BJ (cell line): ENCODE results near the gene CTDSPL. TPM values are rescaled to one million over a fixed set of nuclear protein-coding genes. Genes with fewer than 3 reads are reported as not detected.
A peak's percentile ranks its signal among the peaks of the same experiment; 100 is the strongest.

Experiments used
- CTCF ChIA-PET: fragments of 350-600 bp; formaldehyde crosslinking; extraction: SDS; loops from one replicate; lab custom pipeline; 2021; ENCODE audit warnings: antibody characterized with exemption, inconsistent platforms; lab: Yijun Ruan, JAX
- POLR2A ChIA-PET: fragments of 300-600 bp; sonication (Branson Sonifier 250); formaldehyde crosslinking; extraction: SDS; loops from one replicate; lab custom pipeline; 2021; ENCODE audit warnings: antibody characterized with exemption; lab: Charles Lee
- DNase-seq: peaks from one replicate; pipeline ENCODE4 v3.0.0-alpha.2; 2011; ENCODE audit warnings: low read depth
- H3K27me3 ChIP-seq: 2 replicates; pipeline ENCODE4 v1.6.0; 2011; ENCODE audit warnings: low read length; ENCODE audit not compliant: control insufficient read depth, insufficient read depth
- H3K36me3 ChIP-seq: 2 replicates; pipeline ENCODE4 v1.5.1; 2011; ENCODE audit warnings: low read length; ENCODE audit not compliant: control insufficient read depth, insufficient read depth
- H3K4me3 ChIP-seq: 2 replicates; pipeline ENCODE4 v1.5.1; 2011; ENCODE audit warnings: low read depth, mild to moderate bottlenecking, control low read depth, low read length
- CTCF ChIP-seq: IDR thresholded peaks from 2 replicates; pipeline ENCODE4 v1.5.1; 2011; ENCODE audit warnings: low read depth, mild to moderate bottlenecking, control low read depth, inconsistent platforms, low read length, moderate library complexity; ENCODE audit not compliant: insufficient read depth
- polyA plus RNA-seq: library from polyadenylated mRNA; depleted of rRNA; stranded (reverse); fragments of >200 nt; gene quantifications from 2 replicates; pipeline ENCODE4 v1.2.3, GENCODE V29; 2011

CTDSPL gene
- polyA plus RNA-seq, 1 experiment: 45.2 TPM

- Histone ChIP-seq H3K36me3 (no peaks in the 10 kb centered on the region), H3K27me3 (no peaks in the 10 kb centered on the region), H3K4me3 (no peak overlapping the region)
- DNase-seq: no peak
- no peak for TF ChIP-seq CTCF
- CTCF ChIA-PET: interaction anchor here (0.9 to 2.1 kb wide), 4 partner anchors 8 to 50 kb away, joined by 3 to 6 read pairs (median 4); no protein-coding TSS in a partner anchor
- POLR2A ChIA-PET: no interaction called here
Observed at GRCh38 chr3:37905346-37905745, 43.7 kb downstream of the CTDSPL start.

- ChIA-PET POLR2A (no interaction called here), CTCF (interaction anchor here (1.3 to 2.1 kb wide), 4 partner anchors 9 to 47 kb away, joined by 3 to 6 read pairs (median 6); no protein-coding TSS in a partner anchor)
- peak; percentile 44 for DNase-seq
- no peak for TF ChIP-seq CTCF
- no peaks in the 10 kb centered on the region for H3K27me3 ChIP-seq
- H3K4me3 ChIP-seq: no peak overlapping the region
- H3K36me3 ChIP-seq: no peaks in the 10 kb centered on the region
Observed at GRCh38 chr3:37905987-37906674, 44.5 kb downstream of the CTDSPL start.

- no peak for DNase-seq
- POLR2A ChIA-PET: no interaction called here
- Histone ChIP-seq H3K27me3 (no peaks in the 10 kb centered on the region), H3K4me3 (no peak overlapping the region), H3K36me3 (no peaks in the 10 kb centered on the region)
- CTCF ChIA-PET: interaction anchor here (1.3 to 2.1 kb wide), 3 partner anchors 10 to 48 kb away, joined by 3 to 6 read pairs (median 6); no protein-coding TSS in a partner anchor
- no peak for TF ChIP-seq CTCF
Observed at GRCh38 chr3:37906734-37907282, 45.1 kb downstream of the CTDSPL start.

- Histone ChIP-seq H3K36me3 (0 out of 2 replicates have a peak, but pooled peaks cover 1% of the 10 kb centered on the region), H3K4me3 (no peak overlapping the region), H3K27me3 (no peaks in the 10 kb centered on the region)
- no peak for TF ChIP-seq CTCF
- ChIA-PET CTCF (interaction anchor here (1.4 to 2.1 kb wide), 2 partner anchors 10 to 27 kb away, joined by 6 read pairs; no protein-coding TSS in a partner anchor), POLR2A (no interaction called here)
- DNase-seq: no peak
Observed at GRCh38 chr3:37907371-37907770, 45.7 kb downstream of the CTDSPL start.

GRCh38 chr3:37907906-37908305 is 46.2 kb downstream of the CTDSPL start:
- no peak for TF ChIP-seq CTCF
- CTCF ChIA-PET: no interaction called here
- no peaks in the 10 kb centered on the region for H3K27me3 ChIP-seq
- POLR2A ChIA-PET: no interaction called here
- H3K4me3 ChIP-seq: no peak overlapping the region
- no peak for DNase-seq
- H3K36me3 ChIP-seq: 0 out of 2 replicates have a peak, but pooled peaks cover 1% of the 10 kb centered on the region
